GM19238 (cell line): ENCODE results near the gene CDK14.

ENCODE experiments used
- DNase-seq: peaks from one replicate; pipeline ENCODE4 v3.0.0; 2011; ENCODE audit warnings: low spot score; ENCODE audit not compliant: insufficient read length

CDK14 gene

GRCh38 chr7:90595801-90596670 lies at the start of gene CDK14:
CDK14 (plus strand) TSS chr7:90596321; CDS start chr7:90596628, 307 bp downstream.
- DNase-seq = peak; percentile 69

GRCh38 chr7:90551036-90551435 lies 45.1 kb upstream of the CDK14 start:
- no peak for DNase-seq

DNA sequence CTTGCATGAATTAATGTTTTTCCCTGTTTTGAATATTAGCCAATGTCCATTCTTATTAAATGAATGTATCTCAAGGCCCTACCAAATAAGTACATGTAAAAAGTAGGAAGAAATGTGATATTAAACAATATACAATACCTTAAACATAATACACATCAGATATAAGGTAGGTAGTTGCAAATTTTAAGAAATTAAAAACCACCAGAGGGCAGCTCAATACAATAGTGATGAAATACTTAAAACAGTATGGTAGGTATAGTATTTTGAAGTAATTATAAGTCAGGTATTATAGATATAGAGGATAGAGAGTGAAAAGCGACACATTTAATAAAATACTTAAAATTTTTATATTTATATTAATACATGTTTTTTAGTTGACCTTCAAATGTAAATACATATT lies 43.6 kb upstream of the CDK14 start:
- no peak for DNase-seq

DNA sequence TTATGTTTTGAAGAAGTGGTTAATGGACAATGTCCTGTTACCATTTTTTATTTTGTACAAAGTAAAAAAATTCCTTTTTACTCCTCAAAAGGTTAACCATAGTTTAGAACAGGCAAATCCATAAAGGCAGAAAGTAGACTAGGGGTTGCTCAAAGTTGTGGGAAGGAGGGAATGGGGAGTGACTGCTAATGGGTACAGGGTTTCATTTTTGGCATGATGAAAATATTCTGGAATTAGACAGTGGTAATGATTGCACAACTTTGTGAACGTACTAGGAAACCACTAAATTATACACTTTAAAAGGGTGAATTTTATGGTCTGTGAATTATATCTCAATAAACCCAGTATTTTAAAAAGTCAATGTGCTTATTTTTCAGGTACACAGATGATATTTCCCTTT lies 35.4 kb upstream of the CDK14 start:
- DNase-seq = no peak

GRCh38 chr7:90563286-90563685 lies 32.8 kb upstream of the CDK14 start:
- no peak for DNase-seq

DNA sequence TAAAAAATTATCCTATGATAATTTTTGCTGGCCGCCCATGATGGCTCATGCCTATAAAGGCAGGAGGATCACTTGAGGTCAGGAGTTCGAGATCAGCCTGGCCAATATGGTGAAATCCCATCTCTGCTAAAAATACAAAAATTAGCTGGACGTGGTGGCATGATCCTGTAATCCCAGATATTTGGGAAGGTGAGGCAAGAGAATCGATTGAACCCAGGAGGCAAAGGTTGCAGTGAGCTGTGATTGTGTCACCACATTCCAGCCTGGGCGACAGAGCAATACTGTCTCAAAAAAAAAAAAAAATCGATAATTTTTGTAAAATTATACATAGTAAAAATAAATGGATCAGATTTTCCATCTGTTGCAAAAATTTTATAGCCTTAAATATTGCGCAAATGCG lies 31.7 kb upstream of the CDK14 start:
- DNase-seq = no peak

DNA sequence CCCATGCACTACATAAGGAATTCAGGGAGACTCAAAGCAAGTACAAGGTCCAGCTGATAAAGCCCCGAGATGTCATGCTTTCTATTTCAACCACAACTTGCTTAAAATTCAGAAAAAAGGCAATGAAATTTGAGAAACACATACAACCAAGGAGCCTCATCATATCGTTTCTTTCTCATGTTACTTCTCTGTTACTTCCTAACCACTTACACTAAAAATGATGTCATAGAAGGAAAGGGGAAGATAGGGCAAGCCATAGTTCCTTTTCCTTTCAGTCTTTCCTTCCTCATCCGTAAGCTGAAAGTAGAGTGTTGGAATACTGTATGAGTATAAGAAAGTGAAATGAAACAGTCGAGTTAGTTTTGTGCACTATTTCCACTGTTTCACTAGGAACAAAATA lies 27.9 kb upstream of the CDK14 start:
- no peak for DNase-seq

GRCh38 chr7:90569368-90569767 lies 26.8 kb upstream of the CDK14 start:
- no peak for DNase-seq

DNA sequence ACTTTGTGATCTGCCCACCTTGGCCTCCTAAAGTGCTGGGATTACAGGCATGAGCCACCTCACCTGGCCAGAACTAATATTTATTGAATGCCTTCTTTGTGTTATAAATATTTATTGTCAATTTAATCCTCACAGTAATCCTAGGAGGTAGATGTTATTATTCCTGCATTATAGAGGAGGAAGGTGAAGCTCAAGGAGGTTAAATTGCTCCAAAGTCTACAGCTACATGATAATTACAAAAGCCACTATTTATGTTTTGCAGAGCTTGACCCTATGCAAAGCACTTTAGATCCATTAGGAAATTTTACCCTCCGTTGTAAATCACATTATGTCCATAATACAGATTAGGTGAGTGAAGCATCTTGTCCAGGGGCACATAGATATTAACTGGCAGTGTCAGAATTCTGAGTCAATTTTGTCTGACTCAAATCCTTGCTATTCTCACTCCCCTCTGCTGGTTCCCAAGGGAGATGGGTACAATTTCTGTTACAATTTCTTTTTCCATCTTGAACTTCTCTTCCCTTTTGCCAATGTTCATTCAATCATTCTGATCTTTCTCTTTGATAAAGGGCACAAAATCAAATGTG lies 25.7 kb upstream of the CDK14 start:
- no peak for DNase-seq

- DNase-seq = no peak
Observed at GRCh38 chr7:90574146-90574819, 21.8 kb upstream of the CDK14 start.

DNA sequence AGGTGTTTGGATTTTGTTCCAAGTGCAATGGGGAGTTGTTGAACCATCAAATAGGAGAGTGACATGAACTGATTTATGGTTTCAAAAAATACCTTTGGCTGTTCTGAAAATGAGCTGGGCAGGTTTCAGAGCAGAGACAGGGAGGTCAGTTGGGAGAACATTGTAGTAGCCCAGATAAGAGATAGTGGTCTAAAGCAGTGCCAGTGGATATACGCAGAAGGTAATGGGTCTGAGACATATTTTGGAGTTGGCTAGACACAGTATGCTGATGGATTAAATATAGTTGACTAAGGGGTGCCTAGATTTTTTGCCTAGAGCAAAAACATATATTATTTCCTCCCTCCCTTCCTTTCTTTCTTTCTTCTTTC lies 21.3 kb upstream of the CDK14 start:
- DNase-seq = no peak

DNA sequence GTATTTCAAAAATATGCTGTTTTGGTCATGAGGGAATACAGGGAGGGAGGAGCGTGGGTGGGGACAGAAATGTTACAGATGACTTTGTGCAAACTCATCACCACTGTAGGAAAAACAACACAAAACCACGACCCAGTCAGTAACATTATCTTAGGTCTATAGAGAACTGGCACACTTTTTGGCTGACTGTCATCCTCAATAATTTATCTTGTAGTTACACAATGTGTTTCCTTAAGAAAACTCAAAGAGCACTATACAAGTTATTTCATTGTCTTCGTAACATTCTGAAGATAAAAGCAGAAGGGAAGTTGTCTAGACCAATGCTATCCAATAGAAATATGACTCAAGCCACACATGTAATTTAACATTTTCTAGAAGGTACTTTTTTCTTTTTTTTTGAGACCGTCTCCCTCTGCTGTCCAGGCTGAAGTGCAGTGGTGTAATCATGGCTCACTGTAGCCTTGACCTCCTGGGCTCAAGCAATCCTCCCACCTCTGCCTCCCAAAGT lies 16.9 kb upstream of the CDK14 start:
- no peak for DNase-seq

- no peak for DNase-seq
Observed at GRCh38 chr7:90580051-90580450, 16.1 kb upstream of the CDK14 start.

DNA sequence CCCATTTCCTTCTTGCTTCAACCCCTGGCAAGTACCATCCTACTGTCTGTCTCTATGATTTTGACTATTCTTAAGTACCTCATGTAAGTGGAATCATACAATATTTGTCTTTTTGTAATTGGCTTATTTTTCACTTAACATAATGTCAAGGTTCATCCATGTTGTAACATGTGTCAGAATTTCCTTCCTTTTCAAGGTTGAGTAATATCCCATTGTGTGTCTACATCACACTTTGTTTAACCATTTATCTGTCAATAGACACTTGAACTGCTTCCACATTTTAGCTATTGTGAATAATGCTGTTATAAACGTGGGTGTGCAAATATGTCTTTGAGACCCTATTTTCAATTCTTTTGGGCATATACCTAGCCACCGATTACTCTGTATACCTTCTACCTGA lies 14.0 kb upstream of the CDK14 start:
- no peak for DNase-seq

DNA sequence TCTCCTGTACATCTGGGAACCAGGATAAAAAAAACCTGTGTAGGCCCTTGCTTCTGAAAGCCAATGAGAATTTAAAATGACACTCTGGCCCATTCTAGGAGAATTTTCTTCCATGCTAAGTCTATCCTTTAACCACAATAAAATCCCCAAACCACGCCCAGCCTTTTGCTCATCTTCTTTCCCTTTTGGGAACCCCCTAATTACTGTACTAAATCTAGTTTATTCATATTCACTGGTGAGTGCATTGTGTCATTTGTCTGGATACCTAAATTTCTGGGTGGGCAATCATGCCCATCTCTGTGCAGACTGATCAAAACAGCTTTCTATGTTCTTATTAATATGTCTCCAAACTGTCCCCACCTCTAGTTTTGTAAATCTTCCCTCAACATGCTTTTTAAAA lies 11.7 kb upstream of the CDK14 start:
- DNase-seq = no peak

- DNase-seq = no peak
Observed at GRCh38 chr7:90586091-90586490, 10.0 kb upstream of the CDK14 start.

DNA sequence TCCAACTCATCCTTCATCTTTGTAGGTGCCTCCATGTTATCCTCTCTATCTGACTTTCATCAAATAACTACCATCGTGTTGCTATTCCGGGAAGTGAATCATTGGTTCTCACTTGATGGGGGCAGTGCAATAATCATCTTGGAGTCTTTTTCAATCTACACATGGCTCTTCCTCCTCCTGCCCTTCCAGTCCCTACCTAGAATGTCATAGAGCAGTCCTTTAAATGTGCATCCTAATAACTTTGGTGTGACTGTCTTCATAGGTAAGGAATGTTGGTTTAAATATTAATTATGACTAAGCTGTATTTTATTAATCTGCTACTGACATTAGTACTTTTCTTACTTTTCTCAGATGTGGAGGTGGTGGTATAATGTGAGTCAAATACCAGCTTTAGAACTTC lies 8.4 kb upstream of the CDK14 start:
- no peak for DNase-seq

- DNase-seq = no peak
Observed at GRCh38 chr7:90592033-90592432, 4.1 kb upstream of the CDK14 start.

GRCh38 chr7:90593205-90593604 lies 2.9 kb upstream of the CDK14 start:
- DNase-seq = no peak

DNA sequence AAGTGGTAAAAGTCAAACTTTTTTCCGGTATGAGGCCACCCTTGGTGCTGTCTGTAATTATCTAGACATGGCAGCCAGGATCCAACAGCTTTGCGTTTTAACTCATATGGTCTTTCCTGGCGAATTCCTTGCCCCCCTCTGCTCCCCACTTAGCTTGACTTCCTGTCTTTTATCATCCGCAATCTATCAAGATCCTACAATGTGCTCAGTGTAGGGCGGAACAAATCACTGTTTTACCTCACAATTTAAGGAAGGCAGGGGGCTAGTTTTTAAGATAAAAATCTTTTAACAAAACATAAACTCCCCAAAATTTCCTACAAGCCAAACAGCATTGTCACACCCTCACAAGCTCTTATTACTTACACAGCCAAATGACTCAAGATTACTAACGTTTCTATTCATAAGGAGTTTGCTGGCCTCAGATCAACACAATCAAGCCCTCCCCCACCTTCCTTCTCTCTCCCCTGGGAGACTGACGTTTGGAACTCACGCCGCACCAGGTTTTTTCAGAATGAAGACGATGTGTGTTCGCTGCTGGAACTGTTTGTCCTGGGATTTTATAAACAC lies 1.3 kb upstream of the CDK14 start:
- no peak for DNase-seq

DNA sequence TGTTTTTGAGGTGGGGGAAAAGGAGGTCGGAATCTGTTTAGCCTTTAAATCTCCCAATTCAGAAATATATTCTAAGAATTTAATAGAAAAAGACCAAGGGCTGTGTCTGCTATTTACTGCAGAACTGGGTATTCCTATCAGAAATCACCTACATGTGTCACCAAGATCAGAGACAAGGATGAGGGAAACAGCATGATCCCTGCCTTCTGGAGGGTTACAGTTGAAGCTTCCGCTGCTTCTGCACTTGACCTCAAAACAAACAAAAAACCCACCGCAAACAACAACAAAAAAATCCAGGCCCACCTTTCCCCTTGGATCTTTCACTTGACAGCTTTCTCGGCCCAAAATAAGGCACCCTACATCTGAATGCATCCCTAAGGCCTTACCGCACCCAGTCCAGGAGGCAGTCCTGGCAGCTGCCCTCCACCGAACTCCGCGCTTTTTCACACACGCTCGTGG lies 750 bp upstream of the CDK14 start:
- DNase-seq = no peak
